ENCODE data around the gene DPP8. TPM values are rescaled to one million over a fixed set of nuclear protein-coding genes. Genes with fewer than 3 reads are reported as not detected.
A peak's percentile ranks its signal among the peaks of the same experiment; 100 is the strongest.

The DPP8 gene
- polyA plus RNA-seq, 1 of the 3 experiments (the other 2 are of a cell fraction), result 14.1 TPM

DNA sequence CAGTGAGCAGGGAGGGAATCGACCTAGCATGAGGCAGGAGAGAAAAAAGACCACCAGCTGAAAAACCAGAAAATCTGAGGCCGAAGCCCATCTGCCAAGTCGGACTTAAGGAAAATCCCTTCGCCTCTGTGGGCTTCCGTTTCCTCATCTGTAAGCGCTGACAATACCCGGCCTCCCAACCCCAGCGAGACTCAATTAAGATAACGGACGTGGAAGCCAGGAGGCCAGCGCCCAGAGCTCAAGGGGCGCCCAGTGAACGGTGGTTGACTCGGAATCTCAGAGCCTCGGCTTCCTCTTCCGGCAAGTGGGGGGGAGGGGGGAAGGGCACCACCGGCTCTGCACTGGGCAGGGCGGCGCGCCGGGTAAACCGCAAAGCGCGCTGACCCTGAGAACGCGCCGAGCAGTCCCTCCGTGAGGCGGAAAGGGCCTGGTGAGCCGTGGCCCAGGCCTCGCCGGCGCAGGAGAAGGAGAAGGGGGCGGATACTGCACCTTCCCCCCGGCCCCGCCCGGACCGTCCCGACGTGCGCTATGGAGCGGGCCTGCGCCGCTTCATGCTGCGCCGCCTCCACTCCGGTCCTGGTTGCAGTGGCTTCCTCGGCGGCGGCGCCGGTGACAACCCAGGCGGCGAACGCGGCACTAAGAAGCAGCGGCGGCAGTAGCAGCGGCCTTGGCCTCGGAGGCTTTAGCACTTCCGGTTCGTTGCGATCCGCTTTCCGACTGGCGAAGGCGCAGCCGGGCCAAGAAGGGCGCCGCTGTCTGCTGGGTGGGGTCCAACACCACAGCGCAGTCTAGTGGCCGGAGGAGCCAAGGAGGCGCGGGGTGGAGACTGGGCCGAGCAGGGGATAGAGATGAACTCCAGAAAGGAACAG lies at the start of gene DPP8 (continued):
- TF ChIP-seq, protein P1, sequence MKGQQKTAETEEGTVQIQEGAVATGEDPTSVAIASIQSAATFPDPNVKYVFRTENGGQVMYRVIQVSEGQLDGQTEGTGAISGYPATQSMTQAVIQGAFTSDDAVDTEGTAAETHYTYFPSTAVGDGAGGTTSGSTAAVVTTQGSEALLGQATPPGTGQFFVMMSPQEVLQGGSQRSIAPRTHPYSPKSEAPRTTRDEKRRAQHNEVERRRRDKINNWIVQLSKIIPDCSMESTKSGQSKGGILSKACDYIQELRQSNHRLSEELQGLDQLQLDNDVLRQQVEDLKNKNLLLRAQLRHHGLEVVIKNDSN (IDR thresholded peaks at IDR 0.05; ENCODE audit: borderline replicate concordance, low read depth), result no peak
- peak; percentile 81 for TF ChIP-seq CHD2 (IDR thresholded peaks at IDR 0.05; ENCODE audit: low read length, partially characterized antibody)
- TF ChIP-seq, protein P2, sequence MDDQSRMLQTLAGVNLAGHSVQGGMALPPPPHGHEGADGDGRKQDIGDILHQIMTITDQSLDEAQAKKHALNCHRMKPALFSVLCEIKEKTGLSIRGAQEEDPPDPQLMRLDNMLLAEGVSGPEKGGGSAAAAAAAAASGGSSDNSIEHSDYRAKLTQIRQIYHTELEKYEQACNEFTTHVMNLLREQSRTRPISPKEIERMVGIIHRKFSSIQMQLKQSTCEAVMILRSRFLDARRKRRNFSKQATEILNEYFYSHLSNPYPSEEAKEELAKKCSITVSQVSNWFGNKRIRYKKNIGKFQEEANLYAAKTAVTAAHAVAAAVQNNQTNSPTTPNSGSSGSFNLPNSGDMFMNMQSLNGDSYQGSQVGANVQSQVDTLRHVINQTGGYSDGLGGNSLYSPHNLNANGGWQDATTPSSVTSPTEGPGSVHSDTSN (IDR thresholded peaks at IDR 0.05), result no peak; the same call in 1 of the 2 replicates
- TF ChIP-seq SMC3 (IDR thresholded peaks at IDR 0.05; ENCODE audit: low read depth, low read length), result peak; percentile 51
- peak; percentile 90 for TF ChIP-seq TAF1 (IDR thresholded peaks at IDR 0.05; ENCODE audit: borderline replicate concordance, low read depth, low read length)
- TF ChIP-seq FOXM1 (IDR thresholded peaks at IDR 0.05; ENCODE audit: low read depth), result no peak
- peak; percentile 89 for TF ChIP-seq GABPA (IDR thresholded peaks at IDR 0.05; ENCODE audit: low read depth)
- peak; percentile 72 for TF ChIP-seq YY1 (IDR thresholded peaks at IDR 0.05; ENCODE audit: low read depth)
- TF ChIP-seq ELF1 (IDR thresholded peaks at IDR 0.05), result peak; percentile 88
- TF ChIP-seq JUND (IDR thresholded peaks at IDR 0.05), result no peak
- TF ChIP-seq NFIC (IDR thresholded peaks at IDR 0.05; ENCODE audit: borderline replicate concordance), result peak; percentile 40; the same call in 1 of the 2 replicates
- TF ChIP-seq, protein P3, sequence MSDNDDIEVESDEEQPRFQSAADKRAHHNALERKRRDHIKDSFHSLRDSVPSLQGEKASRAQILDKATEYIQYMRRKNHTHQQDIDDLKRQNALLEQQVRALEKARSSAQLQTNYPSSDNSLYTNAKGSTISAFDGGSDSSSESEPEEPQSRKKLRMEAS (IDR thresholded peaks at IDR 0.05; ENCODE audit: low read depth), result peak; percentile 71; the same call in 1 of the 2 replicates
- TF ChIP-seq RCOR1 (IDR thresholded peaks at IDR 0.05; ENCODE audit: low read length), result no peak
- no peak for TF ChIP-seq NRF1 (IDR thresholded peaks at IDR 0.05; ENCODE audit: low read depth, low read length)

DNA sequence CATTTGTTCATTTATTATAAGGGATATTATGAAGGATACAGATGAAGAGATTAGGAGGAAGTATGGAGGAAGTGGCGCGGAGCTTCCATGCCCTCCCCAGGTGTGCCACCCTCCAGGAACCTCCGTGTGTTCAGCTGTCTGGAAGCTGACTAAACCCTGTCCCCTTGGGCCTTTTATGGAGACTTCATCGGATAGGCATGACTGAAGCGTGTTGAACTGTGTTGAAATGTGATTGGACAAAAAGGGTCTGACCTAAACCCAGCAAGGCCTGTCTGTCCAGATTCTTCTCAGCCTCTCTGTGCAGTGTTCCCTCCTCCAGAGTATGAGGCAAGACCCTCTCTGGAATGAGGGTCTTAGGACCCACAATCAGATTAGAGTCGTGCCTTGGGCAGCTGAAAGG lies 44.4 kb upstream of the DPP8 start:
- WGBS (ENCODE audit: low lambda C conversion rate), result 99% methylated on average over 6 of the region's 6 CpGs
- CTCF ChIA-PET, result interaction anchor here (1.2 kb wide), 1 partner anchor 34 kb away, joined by 4 read pairs; no protein-coding TSS in a partner anchor
- no peaks in the 10 kb centered on the region for H4K20me1 ChIP-seq (ENCODE audit: insufficient read depth)
- H3K4me3 ChIP-seq (ENCODE audit: low read depth in 2 of 2, low read length in 1 of 2), result no peak overlapping the region
- no peak overlapping the region for H2AFZ ChIP-seq (ENCODE audit: low read depth)
- H3K4me2 ChIP-seq, result no peak overlapping the region
- H3K9me3 ChIP-seq, result no peaks in the 10 kb centered on the region
- TF ChIP-seq GATA2 (CRISPR knock-in tag; IDR thresholded peaks at IDR 0.05) (no peak), JUND (IDR thresholded peaks at IDR 0.05) (no peak), RFX5 (IDR thresholded peaks at IDR 0.05; ENCODE audit: low read length) (no peak), NRF1 (IDR thresholded peaks at IDR 0.05; ENCODE audit: low read depth, low read length) (no peak)
- TF ChIP-seq, protein P1 (IDR thresholded peaks at IDR 0.05; ENCODE audit: borderline replicate concordance, low read depth), result no peak
- no peak for DNase-seq
- no peak overlapping the region for H3K9ac ChIP-seq
- no peaks in the 10 kb centered on the region for H3K27me3 ChIP-seq (ENCODE audit: insufficient read depth)
- H3K9me2 ChIP-seq, result no peaks in the 10 kb centered on the region
- H3K36me3 ChIP-seq (replicated peaks in 1 of 2; ENCODE audit: control insufficient read depth in 1 of 2, insufficient read depth in 2 of 2, low read length in 1 of 2), result peaks cover 54 to 65% of the 10 kb centered on the region in 2 experiments
- peaks cover 0 to 12% of the 10 kb centered on the region in 2 experiments; a peak in 1 of 4 replicates for H3K4me1 ChIP-seq (ENCODE audit: control insufficient read depth in 1 of 2, insufficient read depth in 2 of 2, low read depth in 1 of 2, low read length in 1 of 2)
- POLR2A ChIA-PET, result no interaction called here
- H3F3A ChIP-seq (replicated peaks; ENCODE audit: insufficient read depth), result no peaks in the 10 kb centered on the region
- H3K27ac ChIP-seq (ENCODE audit: low read depth in 2 of 2, low read length in 1 of 2), result no peak overlapping the region
- peaks cover 21% of the 10 kb centered on the region for H3K79me2 ChIP-seq (ENCODE audit: insufficient read depth)
